K562 (cell line): Measurements from ENCODE around the gene EIF5. TPM values are rescaled to one million over a fixed set of nuclear protein-coding genes. Genes with fewer than 3 reads are reported as not detected.

Experiments
- ATAC-seq: fragments of 200-7000 bp; cut with Tn5 transposase; 3 replicates; pipeline ENCODE4 v1.9.1; 2020; ENCODE audit warnings: moderate library complexity
- BruUV-seq: library from RNA; stranded (reverse); fragments of 400-500 nt; replicated peaks from 2 replicates; lab custom pipeline; 2021; lab: Mats Ljungman, UMichigan
- CTCF ChIA-PET: fragments of 300-600 bp; formaldehyde crosslinking; extraction: SDS; loops from one replicate; lab custom pipeline; 2021; ENCODE audit warnings: low intra/inter-chr PET ratio; lab: Yijun Ruan, JAX
- POLR2A ChIA-PET: fragments of 300-600, 350-650 bp; sonication (Branson Sonifier 250); formaldehyde crosslinking; extraction: SDS; loops from one replicate; lab custom pipeline; 2021; ENCODE audit warnings: antibody characterized with exemption, inconsistent platforms; lab: Yijun Ruan, JAX
- DNase-seq, 4 experiments: peaks; one replicate each; pipeline versions ENCODE4 v3.0.0 to v3.0.0-alpha.2; 2011 to 2018; ENCODE audit warnings: low spot score in 3 of 4, mixed read lengths in 3 of 4; ENCODE audit errors: extremely low read depth in 1 of 4
- FAIRE-seq: peaks from 2 replicates; lab custom pipeline; 2011; peaks lifted over from hg19 to GRCh38; lab: Jason Lieb, UNC
- H2AFZ ChIP-seq: 2 replicates; pipeline ENCODE4 v1.6.0; 2011; ENCODE audit warnings: low read depth, low read length, control low read depth, inconsistent platforms
- H3K27ac ChIP-seq: fragments of 200-600 bp; 3 replicates; pipeline ENCODE4 v1.8.0; 2011; ENCODE audit warnings: low read depth, mild to moderate bottlenecking, control low read depth, inconsistent platforms, low read length, moderate library complexity, mixed read lengths; ENCODE audit errors: extremely low read depth
- H3K27me3 ChIP-seq, 2 experiments: fragments of 300-600 bp in 1 of 2; 2 replicates in 1 of 2; 3 replicates in 1 of 2; pipeline versions ENCODE4 v1.6.0 to v1.8.0; 2011; ENCODE audit warnings: inconsistent platforms in 2 of 2, low read length in 2 of 2, mild to moderate bottlenecking in 1 of 2, mixed read lengths in 1 of 2, moderate library complexity in 1 of 2; ENCODE audit not compliant: control insufficient read depth in 2 of 2, insufficient read depth in 2 of 2
- H3K36me3 ChIP-seq: fragments of 300-600 bp; 3 replicates; pipeline ENCODE4 v1.8.0; 2011; ENCODE audit warnings: mild to moderate bottlenecking, low read length, inconsistent platforms; ENCODE audit not compliant: control insufficient read depth, insufficient read depth
- H3K4me1 ChIP-seq, 2 experiments: fragments of 200-600 bp in 1 of 2; replicated peaks in 1 of 2; 2 replicates in 1 of 2; 3 replicates in 1 of 2; pipeline versions ENCODE4 v1.5.1 to v1.8.0; 2011; ENCODE audit warnings: inconsistent platforms in 2 of 2, low read length in 2 of 2, mild to moderate bottlenecking in 1 of 2, mixed read lengths in 1 of 2, moderate library complexity in 1 of 2; ENCODE audit not compliant: control insufficient read depth in 2 of 2, insufficient read depth in 2 of 2
- H3K4me2 ChIP-seq: 2 replicates; pipeline ENCODE4 v1.6.1; 2011; ENCODE audit warnings: low read length, control low read depth, inconsistent platforms, mixed read lengths; ENCODE audit not compliant: insufficient read depth
- H3K4me3 ChIP-seq: fragments of 200-600 bp; sonication (generic), shearing (Covaris generic); 2 replicates; pipeline ENCODE4 v1.5.1; 2016; ENCODE audit warnings: control low read depth, inconsistent platforms
- H3K79me2 ChIP-seq: fragments of 200-600 bp; 3 replicates; pipeline ENCODE4 v1.8.0; 2011; ENCODE audit warnings: low read length, inconsistent platforms; ENCODE audit not compliant: control insufficient read depth, insufficient read depth
- H3K9ac ChIP-seq, 2 experiments: 2 replicates each; pipeline versions ENCODE4 v1.6.0 to v1.6.1; 2011; ENCODE audit warnings: low read depth in 2 of 2, low read length in 2 of 2, control low read depth in 1 of 2, inconsistent platforms in 1 of 2, mild to moderate bottlenecking in 1 of 2, mixed read lengths in 1 of 2; ENCODE audit not compliant: insufficient read depth in 1 of 2
- H3K9me1 ChIP-seq: one replicate; pipeline ENCODE4 v1.6.0; 2011; ENCODE audit warnings: inconsistent platforms, mild to moderate bottlenecking, low read length, moderate library complexity; ENCODE audit not compliant: control insufficient read depth, insufficient read depth
- H3K9me3 ChIP-seq: replicated peaks from 2 replicates; pipeline ENCODE4 v1.5.1; 2011; ENCODE audit warnings: low read depth, low read length, inconsistent platforms; ENCODE audit not compliant: control insufficient read depth, insufficient read depth
- H4K20me1 ChIP-seq: replicated peaks from 2 replicates; pipeline ENCODE4 v1.6.1; 2011; ENCODE audit warnings: low read length, inconsistent platforms, mixed read lengths; ENCODE audit not compliant: control insufficient read depth, insufficient read depth
- ATF7 ChIP-seq: fragments of 450-650 bp; IDR thresholded peaks from 2 replicates; pipeline ENCODE4 v1.7.1; 2014; ENCODE audit warnings: mild to moderate bottlenecking, moderate library complexity
- MLLT1 ChIP-seq, 2 experiments: fragments of 450-650 bp; IDR thresholded peaks; 2 replicates each; pipeline ENCODE4 v1.6.1; 2016
- WGBS: fragments of 100-300 bp; shearing (Covaris generic); methylation state at CpG from one replicate; pipeline ENCODE4 v1.1.6; 2016; ENCODE audit warnings: low coverage, mixed read lengths; ENCODE audit not compliant: insufficient coverage; ENCODE audit errors: missing lambda C conversion rate; 5-methylcytosine and 5-hydroxymethylcytosine counted together
- in situ Hi-C: fragments of 300-500 bp; cut with MboI; formaldehyde crosslinking; loops from 4 replicates; pipeline ENCODE4 v1.15.0; 2018; ENCODE audit warnings: inconsistent platforms, mixed read lengths
- intact Hi-C: fragments of 100-400 bp; cut with micrococcal nuclease; formaldehyde crosslinking; loops from 2 replicates; pipeline ENCODE4 v1.14.2; 2022
- polyA plus RNA-seq, 8 experiments: library from polyadenylated mRNA; depleted of rRNA in 4 of 8; stranded (reverse) in 5 of 8; unstranded in 3 of 8; fragments of >200 nt; fragmentation: Nextera tagmentation in 2 of 8; fragmentation: Illumina TruSeq in 1 of 8; extraction: Ambion mirVana in 2 of 8; extraction: Trizol in 1 of 8; gene quantifications; 2 replicates each; pipeline versions ENCODE4 v1.2.1 to v1.2.3, GENCODE V29; 2011 to 2014; ENCODE audit warnings: inconsistent platforms in 1 of 8, missing spikeins in 1 of 8
- total RNA-seq, 7 experiments: library from RNA; depleted of rRNA in 6 of 7; stranded (reverse); fragments of >200 nt in 6 of 7; fragmentation: Illumina TruSeq in 2 of 7; extraction: Trizol in 2 of 7; gene quantifications; 2 replicates each; pipeline versions ENCODE4 v1.2.1 to v1.2.3, GENCODE V29; 2011 to 2021; ENCODE audit warnings: low replicate concordance in 1 of 7

Gene EIF5
- total and polyA plus RNA-seq, 9 of the 15 experiments (the other 6 are each of a cell fraction or from before 2014, with no cell fraction given), result 92.7 to 442 (median 190) TPM

- ATAC-seq (no peak), FAIRE-seq (no peak), DNase-seq (peak in 1 of 4 experiments; percentile 26)
- no peaks in the 10 kb centered on the region for H3K79me2 ChIP-seq
- H3K27me3 ChIP-seq, result peaks cover 0 to 17% of the 10 kb centered on the region in 2 experiments; a peak in 2 of 5 replicates
- WGBS, result 23% methylated on average over 2 of the region's 2 CpGs
- BruUV-seq, result no TSS peak
- H3K4me2 ChIP-seq, result no peak overlapping the region
- ChIA-PET POLR2A (interaction anchor here (0.8 kb wide), 1 partner anchor 157 kb away, joined by 3 read pairs; no protein-coding TSS in a partner anchor), CTCF (no interaction called here)
- intact Hi-C loops (loop anchor here (10.0 kb wide), 1 partner anchor 82 kb away; no protein-coding TSS in a partner anchor), in situ Hi-C loops (loop anchor here (5.0 kb wide), 1 partner anchor 209 kb away; no protein-coding TSS in a partner anchor)
- H3K9ac ChIP-seq, result no peak overlapping the region
- H3K36me3 ChIP-seq, result no peaks in the 10 kb centered on the region
- H3K9me3 ChIP-seq, result no peaks in the 10 kb centered on the region
- TF ChIP-seq ATF7 (peak; percentile 23; the same call in 1 of the 2 replicates), MLLT1 (IDR thresholded peaks at IDR 0.05) (no peak)
- no peak overlapping the region for H2AFZ ChIP-seq
- no peaks in the 10 kb centered on the region for H3K9me1 ChIP-seq
- no peak overlapping the region for H3K27ac ChIP-seq
- H4K20me1 ChIP-seq, result no peaks in the 10 kb centered on the region
- H3K4me3 ChIP-seq, result no peak overlapping the region
- peaks cover 0 to 17% of the 10 kb centered on the region in 2 experiments; a peak in 3 of 5 replicates for H3K4me1 ChIP-seq
These were observed 47.6 kb upstream of the EIF5 start for GRCh38 chr14:103286460-103286859.
